Right lobe of liver (tissue), 4 donors: ENCODE results near the gene CEP128.

Experiments used
- POLR2A ChIP-seq: fragments of 450-650 bp; IDR thresholded peaks from one replicate; pipeline ENCODE4 v1.6.1; 2017; ENCODE audit warnings: antibody characterized with exemption, mild to moderate bottlenecking
- TF ChIP-seq, protein P1 (sequence below), 4 donors: fragments of 200-600 bp in 3 of 4; fragments of 450-650 bp in 1 of 4; IDR thresholded peaks; one replicate each; pipeline versions ENCODE4 v1.5.1 to v1.8.0; 2016 to 2022; ENCODE audit warnings: antibody characterized with exemption in 4 of 4, mild to moderate bottlenecking in 2 of 4
- donor health status: DM: no; HTN: no; CAD: no.
- donor health status: DM: no; HTN: no; CAD: no.
- donor health status: DM: no; HTN: yes; CAD: no.

DNA sequence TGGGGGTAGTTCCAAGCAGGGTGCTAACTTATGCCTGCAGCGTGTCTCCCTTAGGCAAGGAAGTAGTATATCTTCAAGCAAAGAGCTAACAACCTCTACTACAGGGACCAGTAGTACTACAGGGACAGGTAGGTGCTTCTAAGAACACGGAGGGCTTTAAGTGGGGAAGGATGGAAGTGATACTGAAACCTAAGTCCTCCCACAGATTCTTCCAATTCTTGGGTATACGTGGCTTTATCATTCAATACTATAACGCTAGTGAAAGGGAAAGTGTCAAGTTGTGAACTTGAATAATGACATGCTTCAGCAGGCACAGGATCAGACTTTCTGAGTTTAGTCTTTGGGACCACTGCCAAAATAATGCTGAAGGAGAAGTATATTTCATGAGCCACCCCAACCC is 241.7 kb downstream of the CEP128 start:
- TF ChIP-seq, protein P1, sequence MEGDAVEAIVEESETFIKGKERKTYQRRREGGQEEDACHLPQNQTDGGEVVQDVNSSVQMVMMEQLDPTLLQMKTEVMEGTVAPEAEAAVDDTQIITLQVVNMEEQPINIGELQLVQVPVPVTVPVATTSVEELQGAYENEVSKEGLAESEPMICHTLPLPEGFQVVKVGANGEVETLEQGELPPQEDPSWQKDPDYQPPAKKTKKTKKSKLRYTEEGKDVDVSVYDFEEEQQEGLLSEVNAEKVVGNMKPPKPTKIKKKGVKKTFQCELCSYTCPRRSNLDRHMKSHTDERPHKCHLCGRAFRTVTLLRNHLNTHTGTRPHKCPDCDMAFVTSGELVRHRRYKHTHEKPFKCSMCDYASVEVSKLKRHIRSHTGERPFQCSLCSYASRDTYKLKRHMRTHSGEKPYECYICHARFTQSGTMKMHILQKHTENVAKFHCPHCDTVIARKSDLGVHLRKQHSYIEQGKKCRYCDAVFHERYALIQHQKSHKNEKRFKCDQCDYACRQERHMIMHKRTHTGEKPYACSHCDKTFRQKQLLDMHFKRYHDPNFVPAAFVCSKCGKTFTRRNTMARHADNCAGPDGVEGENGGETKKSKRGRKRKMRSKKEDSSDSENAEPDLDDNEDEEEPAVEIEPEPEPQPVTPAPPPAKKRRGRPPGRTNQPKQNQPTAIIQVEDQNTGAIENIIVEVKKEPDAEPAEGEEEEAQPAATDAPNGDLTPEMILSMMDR (IDR thresholded peaks at IDR 0.05) = no peak
- TF ChIP-seq POLR2A = no peak
